HFFc6 (cell line): ENCODE data around the gene RRAGB. TPM values are rescaled to one million over a fixed set of nuclear protein-coding genes. Genes with fewer than 3 reads are reported as not detected.
"Not testable (repeated sequence)": the region's sequence is repeated elsewhere in the genome, so short reads cannot be mapped to it uniquely, and the experiment has no call there.

Source experiments
- DNase-seq: peaks from one replicate; pipeline ENCODE4 v3.0.0-alpha.2; 2018
- H3K27ac Mint-ChIP-seq: 2 replicates; pipeline ENCODE4 v1.8.0; 2020; ENCODE audit warnings: mild to moderate bottlenecking, mixed read lengths
- H3K27me3 Mint-ChIP-seq: 2 replicates; pipeline ENCODE4 v1.8.0; 2021; ENCODE audit warnings: mild to moderate bottlenecking, moderate library complexity, mixed read lengths; ENCODE audit not compliant: insufficient read depth
- H3K36me3 Mint-ChIP-seq: 2 replicates; pipeline ENCODE4 v1.8.0; 2021; ENCODE audit warnings: low read depth, mixed read lengths
- H3K4me1 Mint-ChIP-seq: 2 replicates; pipeline ENCODE4 v1.8.0; 2020; ENCODE audit warnings: low read depth, mixed read lengths
- H3K4me3 Mint-ChIP-seq: 2 replicates; pipeline ENCODE4 v1.8.0; 2020; ENCODE audit warnings: mild to moderate bottlenecking, moderate library complexity, mixed read lengths
- H3K9me3 Mint-ChIP-seq: 2 replicates; pipeline ENCODE4 v1.8.0; 2020; ENCODE audit warnings: mild to moderate bottlenecking, mixed read lengths
- total RNA-seq, 6 experiments: library from RNA; stranded (reverse); fragmentation: NEBNext Ultra II Directional; extraction: Animal tissue kit (Norgen Biotek cat#: 25700); gene quantifications; 2 replicates in 1 of 6; 3 replicates in 5 of 6; pipeline ENCODE4 v1.2.3, GENCODE V29; 2021
- TF ChIP-seq, protein P1 (sequence below): fragments of 200-600 bp; sonication (generic); IDR thresholded peaks from 2 replicates; pipeline ENCODE4 v1.5.0; 2021; ENCODE audit warnings: antibody characterized with exemption, mild to moderate bottlenecking

Gene RRAGB
- total RNA-seq, 6 experiments from 2014 or later: 10.9 to 17.2 (median 12.7) TPM

DNA sequence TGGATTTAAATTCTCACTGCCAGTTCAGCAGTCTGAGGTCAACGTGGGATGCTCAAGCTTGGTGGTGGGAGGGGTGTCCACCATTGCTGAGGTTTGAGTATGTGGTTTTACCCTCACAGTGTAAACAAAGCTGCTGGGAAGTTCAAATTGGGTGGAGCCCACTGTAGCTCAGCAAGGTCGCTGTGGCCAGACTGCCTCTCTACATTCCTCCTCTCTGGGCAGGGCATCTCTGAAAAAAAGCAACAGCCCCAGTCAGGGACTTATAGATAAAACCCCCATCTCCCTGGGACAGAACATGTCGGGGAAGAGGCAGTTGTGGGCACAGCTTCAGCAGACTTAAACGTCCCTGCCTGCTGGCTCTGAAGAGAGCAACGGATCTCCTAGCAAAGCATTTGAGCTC, 14.9 kb upstream of the RRAGB start:
- DNase-seq: no peak
- no peak overlapping the region for H3K4me3 Mint-ChIP-seq
- no peak overlapping the region for H3K27ac Mint-ChIP-seq
- H3K36me3 Mint-ChIP-seq: no peaks in the 10 kb centered on the region
- H3K4me1 Mint-ChIP-seq: no peaks in the 10 kb centered on the region
- peaks cover 5% of the 10 kb centered on the region; the same call in 1 of the 2 replicates for H3K27me3 Mint-ChIP-seq
- peaks cover 5% of the 10 kb centered on the region; the same call in 1 of the 2 replicates for H3K9me3 Mint-ChIP-seq
- TF ChIP-seq, protein P1, sequence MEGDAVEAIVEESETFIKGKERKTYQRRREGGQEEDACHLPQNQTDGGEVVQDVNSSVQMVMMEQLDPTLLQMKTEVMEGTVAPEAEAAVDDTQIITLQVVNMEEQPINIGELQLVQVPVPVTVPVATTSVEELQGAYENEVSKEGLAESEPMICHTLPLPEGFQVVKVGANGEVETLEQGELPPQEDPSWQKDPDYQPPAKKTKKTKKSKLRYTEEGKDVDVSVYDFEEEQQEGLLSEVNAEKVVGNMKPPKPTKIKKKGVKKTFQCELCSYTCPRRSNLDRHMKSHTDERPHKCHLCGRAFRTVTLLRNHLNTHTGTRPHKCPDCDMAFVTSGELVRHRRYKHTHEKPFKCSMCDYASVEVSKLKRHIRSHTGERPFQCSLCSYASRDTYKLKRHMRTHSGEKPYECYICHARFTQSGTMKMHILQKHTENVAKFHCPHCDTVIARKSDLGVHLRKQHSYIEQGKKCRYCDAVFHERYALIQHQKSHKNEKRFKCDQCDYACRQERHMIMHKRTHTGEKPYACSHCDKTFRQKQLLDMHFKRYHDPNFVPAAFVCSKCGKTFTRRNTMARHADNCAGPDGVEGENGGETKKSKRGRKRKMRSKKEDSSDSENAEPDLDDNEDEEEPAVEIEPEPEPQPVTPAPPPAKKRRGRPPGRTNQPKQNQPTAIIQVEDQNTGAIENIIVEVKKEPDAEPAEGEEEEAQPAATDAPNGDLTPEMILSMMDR: no peak

DNA sequence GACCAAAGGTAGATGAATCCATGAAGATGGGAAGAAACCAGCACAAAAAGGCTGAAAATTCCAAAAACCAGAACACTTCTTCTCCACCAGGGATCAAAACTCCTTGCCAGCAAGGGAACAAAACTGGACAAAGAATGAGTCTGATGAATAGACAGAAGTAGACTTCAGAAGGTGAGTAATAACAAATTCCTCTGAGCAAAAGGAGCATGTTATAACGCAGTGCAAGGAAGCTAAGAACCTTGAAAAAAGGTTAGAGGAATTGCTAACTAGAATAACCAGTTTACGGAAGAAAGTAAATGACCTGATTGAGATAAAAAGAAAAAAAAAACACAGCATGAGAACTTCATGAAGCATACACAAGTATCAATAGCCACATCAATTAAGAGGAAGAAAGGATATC, 14.1 kb upstream of the RRAGB start:
- not testable (repeated sequence) for H3K9me3 Mint-ChIP-seq, H3K27me3 Mint-ChIP-seq, H3K4me1 Mint-ChIP-seq, H3K27ac Mint-ChIP-seq, DNase-seq, H3K36me3 Mint-ChIP-seq, H3K4me3 Mint-ChIP-seq

DNA sequence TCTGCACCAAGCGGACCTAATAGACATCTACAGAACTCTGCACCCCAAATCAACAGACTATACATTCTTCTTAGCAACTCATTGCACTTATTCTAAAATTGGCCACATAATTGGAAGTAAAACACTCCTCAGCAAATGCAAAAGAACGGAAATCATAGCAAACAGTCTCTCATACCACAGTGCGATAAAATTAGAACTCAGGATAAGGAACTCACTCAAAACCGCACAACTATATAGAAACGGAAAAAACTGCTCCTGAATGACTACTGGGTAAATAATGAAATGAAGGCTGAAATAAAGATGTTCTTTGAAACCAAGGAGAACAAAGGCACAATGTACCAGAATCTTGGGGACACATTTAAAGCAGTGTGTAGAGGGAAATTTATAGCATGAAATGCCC, 12.5 kb upstream of the RRAGB start:
- H3K9me3 Mint-ChIP-seq, H3K4me1 Mint-ChIP-seq, H3K4me3 Mint-ChIP-seq, H3K27me3 Mint-ChIP-seq, H3K36me3 Mint-ChIP-seq, DNase-seq, H3K27ac Mint-ChIP-seq: not testable (repeated sequence)

DNA sequence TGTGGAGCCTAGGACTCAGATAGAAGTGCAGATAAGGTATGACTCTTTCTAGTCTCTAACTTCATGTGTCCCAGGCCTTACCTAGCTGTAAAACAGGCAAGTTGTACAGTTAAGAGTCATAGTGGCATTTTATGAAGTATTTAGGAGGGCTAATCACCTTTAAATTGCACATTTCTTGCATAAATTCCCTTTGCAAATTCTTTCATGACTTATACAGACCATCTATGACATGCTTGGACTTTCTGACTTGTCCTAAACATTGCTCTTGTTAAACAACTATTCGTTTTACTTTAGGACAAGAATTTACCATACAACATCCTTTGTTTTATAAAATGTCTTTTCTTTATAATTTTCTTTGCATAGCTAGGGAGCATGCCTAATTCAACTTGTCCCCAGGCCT, 7.8 kb upstream of the RRAGB start:
- Mint-ChIP-seq H3K9me3 (peaks cover 6% of the 10 kb centered on the region; the same call in 1 of the 2 replicates), H3K4me1 (peaks cover 31% of the 10 kb centered on the region), H3K4me3 (no peak overlapping the region), H3K36me3 (no peaks in the 10 kb centered on the region), H3K27ac (no peak overlapping the region), H3K27me3 (no peaks in the 10 kb centered on the region; the same call in 1 of the 2 replicates)
- DNase-seq: no peak
- TF ChIP-seq, protein P1: no peak

DNA sequence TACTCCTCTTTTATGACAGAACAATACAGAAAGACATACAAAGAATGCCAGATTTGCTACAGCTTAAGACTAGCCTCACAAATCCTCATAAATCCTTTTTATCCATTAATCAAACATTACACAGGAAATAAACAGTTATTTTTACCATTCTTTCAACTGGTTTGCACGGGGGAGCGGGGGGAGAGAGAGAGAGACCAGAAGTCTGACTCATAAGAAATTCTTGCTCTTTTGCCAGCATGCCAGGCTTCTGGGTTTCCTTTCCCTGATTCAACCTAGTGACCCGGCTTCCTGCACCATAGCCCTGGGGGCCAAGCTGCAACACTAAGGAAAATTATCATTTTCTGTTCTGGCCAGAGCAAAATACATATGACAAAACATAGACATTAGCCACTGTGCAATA, 6.8 kb upstream of the RRAGB start:
- Mint-ChIP-seq H3K36me3 (no peaks in the 10 kb centered on the region), H3K27ac (peak overlapping the region; percentile 64), H3K9me3 (peaks cover 6% of the 10 kb centered on the region; the same call in 1 of the 2 replicates), H3K27me3 (no peaks in the 10 kb centered on the region; the same call in 1 of the 2 replicates), H3K4me1 (peaks cover 31% of the 10 kb centered on the region), H3K4me3 (peak overlapping the region; percentile 39; the same call in 1 of the 2 replicates)
- TF ChIP-seq, protein P1: no peak
- DNase-seq: peak; percentile 50

DNA sequence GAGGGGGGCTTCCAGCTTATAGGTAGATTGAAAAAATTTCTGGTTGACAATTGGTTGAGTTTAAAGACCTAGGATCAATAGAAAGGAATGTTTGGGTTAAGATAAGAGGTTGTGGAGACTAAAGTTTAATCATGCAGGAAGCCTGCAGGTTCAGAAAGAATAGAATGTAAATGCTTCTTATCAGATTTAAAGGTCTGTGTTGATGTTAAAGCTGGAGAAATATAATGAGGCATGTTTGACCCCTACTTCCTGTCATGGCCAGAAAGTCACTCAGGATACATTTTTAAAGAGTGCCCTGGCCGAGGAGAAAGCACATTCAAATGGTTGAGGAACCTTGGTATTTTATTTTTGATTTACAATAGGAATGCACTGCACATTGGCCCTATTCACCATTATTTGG, 3.9 kb upstream of the RRAGB start:
- no peak overlapping the region for H3K4me3 Mint-ChIP-seq
- TF ChIP-seq, protein P1: no peak
- no peaks in the 10 kb centered on the region; the same call in 1 of the 2 replicates for H3K27me3 Mint-ChIP-seq
- H3K36me3 Mint-ChIP-seq: no peaks in the 10 kb centered on the region
- peaks cover 41% of the 10 kb centered on the region for H3K4me1 Mint-ChIP-seq
- no peaks in the 10 kb centered on the region for H3K9me3 Mint-ChIP-seq
- no peak overlapping the region for H3K27ac Mint-ChIP-seq
- DNase-seq: no peak

DNA sequence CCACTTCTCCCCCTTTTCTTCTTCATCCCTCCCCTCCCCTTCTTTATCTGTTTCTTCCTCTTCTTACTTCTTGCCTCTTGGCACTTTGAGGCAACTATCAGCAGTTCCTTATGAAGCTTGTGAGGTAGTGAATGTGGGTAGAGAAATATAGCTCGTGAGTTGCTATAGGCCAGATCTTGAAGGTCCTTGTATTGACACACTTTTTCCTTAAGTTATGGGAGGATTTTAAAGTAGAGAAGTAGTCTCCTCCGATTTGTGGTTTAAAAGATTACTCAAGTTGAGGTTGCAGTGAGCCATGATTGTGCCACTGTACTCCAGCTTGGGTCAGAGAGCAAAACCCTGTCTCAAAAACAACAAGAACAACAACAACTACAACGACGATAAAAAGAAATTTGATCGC, 3.4 kb upstream of the RRAGB start:
- TF ChIP-seq, protein P1: no peak
- no peaks in the 10 kb centered on the region for H3K9me3 Mint-ChIP-seq
- H3K36me3 Mint-ChIP-seq: no peaks in the 10 kb centered on the region
- no peak overlapping the region for H3K4me3 Mint-ChIP-seq
- no peak for DNase-seq
- peaks cover 42% of the 10 kb centered on the region for H3K4me1 Mint-ChIP-seq
- no peak overlapping the region for H3K27ac Mint-ChIP-seq
- no peaks in the 10 kb centered on the region; the same call in 1 of the 2 replicates for H3K27me3 Mint-ChIP-seq
